ENCODE results near the gene DNAJB12.

DNAJB12 gene

GRCh38 chr10:72337722-72338121 is 17.0 kb downstream of the DNAJB12 start:
- H3K27ac ChIP-seq: no peak overlapping the region
- no peak for TF ChIP-seq CTCF (conservative IDR thresholded peaks at IDR 0.05)

- peak overlapping the region; percentile 15; the same call in 1 of the 2 replicates for H3K27ac ChIP-seq
- peak; percentile 93 for TF ChIP-seq CTCF (conservative IDR thresholded peaks at IDR 0.05)
Measured at GRCh38 chr10:72337039-72337629, 17.6 kb downstream of the DNAJB12 start.

GRCh38 chr10:72336259-72337038 is 18.3 kb downstream of the DNAJB12 start:
- no peak for TF ChIP-seq CTCF (conservative IDR thresholded peaks at IDR 0.05)
- peak overlapping the region; percentile 15; the same call in 1 of the 2 replicates for H3K27ac ChIP-seq

- H3K27ac ChIP-seq: no peak overlapping the region
- TF ChIP-seq CTCF (conservative IDR thresholded peaks at IDR 0.05): no peak
Measured at GRCh38 chr10:72335394-72336258, 19.1 kb downstream of the DNAJB12 start.

- peak overlapping the region; percentile 96 for H3K27ac ChIP-seq
Measured at GRCh38 chr10:72334825-72335393, 19.8 kb downstream of the DNAJB12 start.

GRCh38 chr10:72334196-72334824 is 20.4 kb downstream of the DNAJB12 start:
- TF ChIP-seq CTCF (conservative IDR thresholded peaks at IDR 0.05): no peak
- H3K27ac ChIP-seq: peak overlapping the region; percentile 96

More at GRCh38 chr10:72334825-72335393, 19.8 kb downstream of the DNAJB12 start:
- TF ChIP-seq CTCF (conservative IDR thresholded peaks at IDR 0.05): no peak
